SU-DHL-6 (cell line): ENCODE data around the gene TMEM87B.

Source experiments
- CTCF ChIP-seq: fragments of 200-600 bp; sonication (generic); IDR thresholded peaks from one replicate; pipeline ENCODE4 v1.5.1; 2017; ENCODE audit warnings: antibody characterized with exemption, mild to moderate bottlenecking, low read length, moderate library complexity; ENCODE audit not compliant: insufficient read depth, poor library complexity, severe bottlenecking
- EZH2phosphoT487 ChIP-seq: fragments of 200-600 bp; sonication (generic), shearing (Covaris generic); conservative IDR thresholded peaks from 2 replicates; pipeline ENCODE4 v1.6.1; 2018; ENCODE audit warnings: mild to moderate bottlenecking, antibody characterized with exemption, low read length, moderate library complexity, mixed read lengths

- TF ChIP-seq CTCF = no peak
- TF ChIP-seq EZH2phosphoT487 = no peak
Observed at GRCh38 chr2:112085375-112085730, 30.3 kb downstream of the TMEM87B start.
